NK-92 (cell line): ENCODE measurements around the gene SRD5A2.
"Not testable (repeated sequence)": the region's sequence is repeated elsewhere in the genome, so short reads cannot be mapped to it uniquely, and the experiment has no call there.

Experiments used
- DNase-seq: peaks from one replicate; lab custom pipeline; 2025; ENCODE audit not compliant: unreplicated experiment; lab: John Stamatoyannopoulos, UW

SRD5A2 gene

GRCh38 chr2:31534636-31535035 lies 46.1 kb downstream of the SRD5A2 start:
- no peak for DNase-seq

- DNase-seq = no peak
Measured at GRCh38 chr2:31533036-31533435, 47.7 kb downstream of the SRD5A2 start.

- no peak for DNase-seq
Measured at GRCh38 chr2:31531101-31531500, 49.6 kb downstream of the SRD5A2 start.

GRCh38 chr2:31529256-31529655 lies 51.5 kb downstream of the SRD5A2 start:
- no peak for DNase-seq

GRCh38 chr2:31528823-31529222 lies 51.9 kb downstream of the SRD5A2 start:
- no peak for DNase-seq

- no peak for DNase-seq
Measured at GRCh38 chr2:31526946-31527732, 53.6 kb downstream of the SRD5A2 start.

- no peak for DNase-seq
Measured at GRCh38 chr2:31525876-31526275, 54.9 kb downstream of the SRD5A2 start.

GRCh38 chr2:31524592-31524991 lies 56.1 kb downstream of the SRD5A2 start:
- DNase-seq = no peak

GRCh38 chr2:31523871-31524492 lies 56.8 kb downstream of the SRD5A2 start:
- no peak for DNase-seq

GRCh38 chr2:31522786-31523185 lies 58.0 kb downstream of the SRD5A2 start:
- no peak for DNase-seq

GRCh38 chr2:31517442-31518203 lies 63.1 kb downstream of the SRD5A2 start:
- no peak for DNase-seq

GRCh38 chr2:31515586-31515985 lies 65.2 kb downstream of the SRD5A2 start:
- DNase-seq = no peak

GRCh38 chr2:31513553-31513952 lies 67.2 kb downstream of the SRD5A2 start:
- no peak for DNase-seq

GRCh38 chr2:31511376-31511775 lies 69.4 kb downstream of the SRD5A2 start:
- no peak for DNase-seq

GRCh38 chr2:31505111-31505510 lies 75.6 kb downstream of the SRD5A2 start:
- DNase-seq = no peak

- no peak for DNase-seq
Measured at GRCh38 chr2:31504311-31504710, 76.4 kb downstream of the SRD5A2 start.

- not testable (repeated sequence) for DNase-seq
Measured at GRCh38 chr2:31496451-31496874, 84.3 kb downstream of the SRD5A2 start.

- not testable (repeated sequence) for DNase-seq
Measured at GRCh38 chr2:31489339-31489738, 91.4 kb downstream of the SRD5A2 start.

GRCh38 chr2:31483246-31483645 lies 97.5 kb downstream of the SRD5A2 start:
- DNase-seq = no peak

- DNase-seq = no peak
Measured at GRCh38 chr2:31476511-31477180, 104.1 kb downstream of the SRD5A2 start.

- DNase-seq = no peak
Measured at GRCh38 chr2:31475692-31476091, 105.0 kb downstream of the SRD5A2 start.
